Effector memory CD8-positive, alpha-beta T cell (primary cell): ENCODE results near the gene CLIP3.
"Not testable (repeated sequence)": the region's sequence is repeated elsewhere in the genome, so short reads cannot be mapped to it uniquely, and the experiment has no call there.

Source experiments
- ATAC-seq: fragments of 150-1000 bp; cut with Tn5 transposase; replicated peaks from 2 replicates; pipeline ENCODE4 v1.10.0; 2021; ENCODE audit warnings: mild to moderate bottlenecking, moderate library complexity
- DNase-seq, 3 experiments: peaks; one replicate each; pipeline ENCODE4 v3.0.0; 2021
- H3K27ac Mint-ChIP-seq, 2 donors: one replicate each; pipeline ENCODE4 v1.8.0; 2022; ENCODE audit warnings: mild to moderate bottlenecking in 2 of 2, mixed read lengths in 2 of 2, moderate library complexity in 2 of 2
- H3K27me3 Mint-ChIP-seq, 2 donors: one replicate each; pipeline ENCODE4 v1.8.0; 2022; ENCODE audit warnings: mixed read lengths in 2 of 2
- H3K36me3 Mint-ChIP-seq: one replicate; pipeline ENCODE4 v1.8.0; 2022; ENCODE audit warnings: mild to moderate bottlenecking, moderate library complexity, mixed read lengths; ENCODE audit not compliant: insufficient read depth
- H3K4me1 Mint-ChIP-seq, 2 donors: one replicate each; pipeline ENCODE4 v1.8.0; 2022; ENCODE audit warnings: low read depth in 2 of 2, mixed read lengths in 2 of 2
- H3K4me3 Mint-ChIP-seq, 2 donors: one replicate each; pipeline ENCODE4 v1.8.0; 2022; ENCODE audit warnings: mild to moderate bottlenecking in 2 of 2, mixed read lengths in 2 of 2, moderate library complexity in 2 of 2
- H3K9me3 Mint-ChIP-seq, 2 donors: one replicate each; pipeline ENCODE4 v1.8.0; 2022; ENCODE audit warnings: mixed read lengths in 2 of 2

CLIP3 gene

DNA sequence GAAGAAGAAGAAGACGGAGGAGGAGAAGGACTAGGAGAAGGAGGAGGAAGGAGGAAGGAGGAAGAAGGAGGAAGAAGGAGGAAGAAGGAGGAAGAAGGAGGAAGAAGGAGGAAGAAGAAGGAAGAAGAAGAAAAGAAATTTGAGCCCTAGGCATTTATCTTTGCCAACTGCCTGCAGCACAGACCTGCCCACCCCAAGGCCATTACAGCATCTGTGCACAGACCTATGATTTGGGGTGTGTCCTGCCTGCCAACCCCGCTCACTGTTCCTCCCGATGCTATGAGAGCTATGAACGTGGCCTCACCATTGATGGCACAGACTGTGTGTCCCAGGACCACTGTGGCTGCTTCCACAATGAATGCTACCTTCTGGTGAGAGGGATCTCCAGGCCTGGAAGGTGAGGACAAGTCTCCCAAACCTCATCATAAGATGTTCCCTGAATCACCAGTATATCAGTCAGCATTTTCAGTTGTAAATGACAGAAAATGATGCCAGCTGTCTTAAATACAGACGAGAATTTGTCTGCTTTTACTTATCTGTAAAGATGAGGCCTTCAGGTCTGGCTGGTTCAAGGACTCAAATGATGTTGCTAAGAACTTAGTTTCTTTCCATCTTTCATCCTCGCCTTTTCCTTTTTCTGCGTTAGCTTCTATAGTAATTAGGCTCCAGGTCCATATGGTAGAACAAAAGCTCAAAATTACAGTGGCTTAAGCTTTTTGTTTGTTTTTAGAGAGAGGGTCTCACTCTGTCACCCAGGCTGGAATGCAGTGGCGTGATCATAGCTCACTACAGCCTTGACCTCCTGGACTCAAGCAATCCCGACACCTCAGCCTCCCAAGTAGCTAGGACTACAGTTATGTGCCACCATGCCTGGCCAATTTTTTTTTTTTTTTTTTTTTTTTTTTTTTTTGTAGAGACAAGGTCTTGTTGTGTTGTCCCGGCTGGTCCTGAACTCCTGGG is 41.6 kb downstream of the CLIP3 start:
- peaks cover 8 to 16% of the 10 kb centered on the region in 2 donors for H3K4me1 Mint-ChIP-seq
- DNase-seq (no peak), ATAC-seq (no peak)
- no peaks in the 10 kb centered on the region for H3K9me3 Mint-ChIP-seq
- H3K27me3 Mint-ChIP-seq = peaks cover 30 to 38% of the 10 kb centered on the region in 2 donors
- H3K27ac Mint-ChIP-seq = no peak overlapping the region
- no peak overlapping the region for H3K4me3 Mint-ChIP-seq
- H3K36me3 Mint-ChIP-seq = peaks cover 4% of the 10 kb centered on the region

DNA sequence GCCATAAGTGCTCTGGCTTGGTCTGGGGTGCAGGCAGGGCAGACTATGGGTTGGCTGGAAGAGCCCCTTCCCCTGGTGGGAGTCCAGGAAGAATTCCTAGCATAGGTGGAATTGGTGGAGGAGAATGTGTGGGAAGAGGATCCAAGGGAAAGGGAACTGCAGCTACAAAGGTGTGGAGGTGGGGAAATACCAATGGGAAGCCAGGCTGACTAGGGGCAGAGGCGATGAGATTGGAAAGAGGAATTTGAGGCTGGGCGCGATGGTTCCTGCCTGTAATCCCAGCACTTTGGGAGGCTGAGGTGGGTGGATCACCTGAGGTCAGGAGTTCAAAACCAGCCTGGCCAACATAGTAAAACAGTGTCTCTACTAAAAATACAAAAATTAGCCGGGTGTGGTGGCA is 42.5 kb downstream of the CLIP3 start:
- no peak for ATAC-seq
- peaks cover 4% of the 10 kb centered on the region for H3K36me3 Mint-ChIP-seq
- H3K4me3 Mint-ChIP-seq = no peak overlapping the region
- peaks cover 3 to 11% of the 10 kb centered on the region in 2 donors for H3K4me1 Mint-ChIP-seq
- H3K9me3 Mint-ChIP-seq = no peaks in the 10 kb centered on the region
- DNase-seq = no peak
- H3K27me3 Mint-ChIP-seq = peaks cover 39 to 47% of the 10 kb centered on the region in 2 donors
- no peak overlapping the region for H3K27ac Mint-ChIP-seq

DNA sequence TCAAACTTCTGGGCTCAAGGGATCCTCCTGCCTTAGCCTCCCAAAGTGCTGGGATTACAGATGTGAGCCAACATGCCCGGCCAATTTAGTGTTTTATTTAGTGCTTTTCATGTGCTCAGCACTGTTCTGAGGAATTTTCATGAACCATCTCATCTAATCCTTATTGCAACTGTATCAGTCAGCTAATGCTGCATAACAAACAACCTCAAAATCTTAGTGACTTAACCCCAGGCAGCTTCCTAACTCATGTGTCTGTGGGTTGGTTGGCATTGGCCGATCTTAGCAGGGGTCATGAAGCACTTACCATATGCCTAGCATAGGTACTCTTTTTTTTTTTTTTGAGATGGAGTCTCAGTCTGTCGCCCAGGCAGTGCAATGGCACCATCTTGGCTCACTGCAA is 43.8 kb downstream of the CLIP3 start:
- no peak overlapping the region for H3K4me3 Mint-ChIP-seq
- DNase-seq = no peak
- no peaks in the 10 kb centered on the region for H3K9me3 Mint-ChIP-seq
- no peaks in the 10 kb centered on the region for H3K36me3 Mint-ChIP-seq
- peaks cover 52 to 60% of the 10 kb centered on the region in 2 donors for H3K27me3 Mint-ChIP-seq
- no peak for ATAC-seq
- H3K27ac Mint-ChIP-seq = no peak overlapping the region
- H3K4me1 Mint-ChIP-seq = peaks cover 0 to 5% of the 10 kb centered on the region in 2 donors

DNA sequence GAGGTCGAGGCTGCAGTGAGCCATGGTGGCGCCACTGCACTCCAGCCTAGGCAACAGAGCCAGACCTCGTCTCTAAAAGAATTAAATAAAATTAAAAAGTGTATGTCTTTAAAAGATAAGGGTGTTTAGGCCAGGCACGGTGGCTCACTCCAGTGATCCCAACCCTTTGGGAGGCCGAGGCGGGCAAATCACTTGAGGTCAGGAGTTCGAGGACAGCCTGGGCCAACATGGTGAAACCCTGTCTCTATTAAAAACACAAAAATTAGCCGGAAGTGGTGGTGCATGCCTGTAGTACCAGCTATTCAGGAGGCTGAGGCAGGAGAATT is 45.1 kb downstream of the CLIP3 start:
- Mint-ChIP-seq H3K4me1 (peaks cover 0 to 5% of the 10 kb centered on the region in 2 donors), H3K27me3 (peaks cover 58 to 73% of the 10 kb centered on the region in 2 donors)

DNA sequence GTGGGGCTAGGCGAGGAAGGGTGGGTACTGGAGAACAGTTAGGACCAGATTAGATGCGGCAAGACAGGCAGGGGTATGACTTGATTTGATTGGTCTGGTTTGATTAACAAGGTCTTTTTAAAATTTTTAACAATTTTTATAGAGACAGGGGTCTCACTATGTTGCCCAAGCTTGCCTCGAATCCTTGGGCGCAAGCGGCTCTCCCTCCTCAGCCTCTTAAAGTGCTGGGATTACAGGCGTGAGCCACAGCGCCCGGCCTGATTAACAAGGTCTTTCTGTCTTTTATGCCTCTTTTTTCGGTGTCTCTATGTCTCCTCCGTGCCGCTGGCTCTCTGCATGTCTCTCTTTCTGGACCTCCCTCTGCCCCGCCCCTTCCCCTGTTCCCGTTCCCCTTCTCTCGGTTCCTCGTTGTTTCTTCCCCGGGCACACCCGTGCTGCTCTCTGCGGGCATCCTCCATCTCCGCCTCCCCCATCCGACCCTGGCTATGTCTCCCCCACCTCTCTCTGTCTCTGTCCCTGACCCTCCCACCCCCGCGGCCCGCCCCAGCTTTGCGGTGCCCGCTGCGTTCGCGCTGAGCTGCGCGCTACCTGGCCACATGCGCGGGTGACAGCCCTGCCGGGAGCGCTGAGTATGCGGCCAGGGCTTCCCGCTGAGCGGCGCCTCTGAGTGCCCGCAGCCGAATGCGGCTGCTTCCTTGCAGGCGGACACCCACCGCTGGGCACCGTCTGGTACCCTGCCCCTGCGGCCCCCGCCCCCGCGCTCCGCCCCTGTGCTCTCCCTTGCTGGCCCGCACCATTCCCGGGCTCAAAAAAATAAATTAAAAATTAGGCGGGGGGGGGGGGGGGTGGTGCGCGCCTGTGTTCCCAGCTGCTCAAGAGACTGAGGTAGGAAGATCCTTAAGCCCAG is 45.8 kb downstream of the CLIP3 start:
- Mint-ChIP-seq H3K9me3 (no peaks in the 10 kb centered on the region), H3K4me3 (peak overlapping the region; percentile 61 to 63), H3K27ac (no peak overlapping the region), H3K4me1 (peaks cover 0 to 5% of the 10 kb centered on the region in 2 donors), H3K36me3 (no peaks in the 10 kb centered on the region), H3K27me3 (peaks cover 58 to 79% of the 10 kb centered on the region in 2 donors)
- DNase-seq (no peak), ATAC-seq (peak; percentile 54)

More for the DNA sequence above, 45.1 kb downstream of the CLIP3 start:
- H3K9me3 Mint-ChIP-seq = no peaks in the 10 kb centered on the region
- ATAC-seq = no peak
- no peak for DNase-seq
- H3K36me3 Mint-ChIP-seq = no peaks in the 10 kb centered on the region
- no peak overlapping the region for H3K27ac Mint-ChIP-seq
- H3K4me3 Mint-ChIP-seq = peak overlapping the region; percentile 61 to 63

DNA sequence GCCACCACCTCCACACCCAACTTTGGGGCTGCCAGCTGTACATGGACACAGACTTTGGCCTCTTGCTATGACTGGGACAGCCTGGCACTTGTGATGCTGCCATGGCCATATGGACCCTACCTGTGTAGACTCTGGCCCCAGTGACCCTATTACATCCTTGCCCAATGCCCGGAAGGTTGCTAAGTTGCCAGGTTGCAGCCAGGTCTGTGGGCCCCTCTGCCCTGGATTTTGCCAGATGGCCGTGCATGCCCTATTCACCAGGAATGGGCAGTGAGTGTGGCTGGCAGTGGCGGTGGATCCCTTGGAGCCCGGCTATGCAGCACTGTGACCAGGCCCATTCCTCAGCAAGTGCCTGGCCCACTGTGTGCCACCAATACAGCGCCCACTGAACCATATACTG is 46.6 kb downstream of the CLIP3 start:
- no peak for DNase-seq
- Mint-ChIP-seq H3K27me3 (peaks cover 63 to 85% of the 10 kb centered on the region in 2 donors), H3K4me1 (peaks cover 0 to 5% of the 10 kb centered on the region in 2 donors), H3K36me3 (no peaks in the 10 kb centered on the region), H3K9me3 (no peaks in the 10 kb centered on the region), H3K27ac (no peak overlapping the region), H3K4me3 (peak overlapping the region in 1 of 2 donors; percentile 61)
- no peak for ATAC-seq

DNA sequence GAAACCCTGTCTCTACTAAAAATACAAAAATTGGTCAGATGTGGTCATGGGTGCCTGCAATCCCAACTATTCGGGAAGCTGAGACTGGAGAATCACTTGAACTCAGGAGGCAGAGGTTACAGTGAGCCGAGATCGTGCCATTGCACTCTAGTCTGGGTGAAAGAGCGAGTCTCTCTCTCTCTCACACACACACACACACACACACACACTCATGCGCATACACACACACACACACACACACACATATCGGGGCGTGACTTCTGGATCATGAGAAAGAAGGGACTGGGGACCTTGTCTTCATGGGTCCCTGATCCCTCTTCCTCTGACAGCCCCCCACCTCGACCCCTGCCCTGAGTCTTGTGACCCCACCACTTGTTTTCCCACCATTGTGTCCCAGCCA is 49.5 kb downstream of the CLIP3 start:
- Mint-ChIP-seq H3K27me3 (peaks cover 58 to 87% of the 10 kb centered on the region in 2 donors), H3K4me1 (peaks cover 0 to 5% of the 10 kb centered on the region in 2 donors), H3K27ac (no peak overlapping the region), H3K36me3 (no peaks in the 10 kb centered on the region), H3K4me3 (no peak overlapping the region), H3K9me3 (no peaks in the 10 kb centered on the region)
- ATAC-seq = no peak
- no peak for DNase-seq

DNA sequence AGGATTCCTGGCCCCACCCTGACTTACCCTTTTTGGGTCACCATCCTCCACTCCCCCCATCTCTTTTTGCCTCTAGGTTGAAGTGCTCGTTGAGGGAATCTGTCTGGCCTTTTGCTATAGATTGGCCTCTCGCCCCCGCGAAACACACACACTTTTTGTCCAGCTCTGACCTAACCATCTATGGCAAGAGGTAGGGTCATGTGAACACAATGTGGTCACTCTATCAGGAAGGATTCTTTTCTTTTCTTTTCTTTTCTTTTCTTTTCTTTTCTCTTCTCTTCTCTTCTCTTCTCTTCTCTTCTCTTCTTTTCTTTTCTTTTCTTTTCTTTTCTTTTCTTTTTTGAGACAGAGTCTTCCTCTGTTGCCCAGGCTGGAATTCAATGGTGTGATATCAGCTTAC is 51.7 kb downstream of the CLIP3 start:
- H3K36me3 Mint-ChIP-seq, H3K9me3 Mint-ChIP-seq, H3K27ac Mint-ChIP-seq, DNase-seq, H3K4me1 Mint-ChIP-seq, H3K4me3 Mint-ChIP-seq, ATAC-seq: not testable (repeated sequence)
- H3K27me3 Mint-ChIP-seq = peaks cover 38 to 73% of the 10 kb centered on the region in 2 donors

DNA sequence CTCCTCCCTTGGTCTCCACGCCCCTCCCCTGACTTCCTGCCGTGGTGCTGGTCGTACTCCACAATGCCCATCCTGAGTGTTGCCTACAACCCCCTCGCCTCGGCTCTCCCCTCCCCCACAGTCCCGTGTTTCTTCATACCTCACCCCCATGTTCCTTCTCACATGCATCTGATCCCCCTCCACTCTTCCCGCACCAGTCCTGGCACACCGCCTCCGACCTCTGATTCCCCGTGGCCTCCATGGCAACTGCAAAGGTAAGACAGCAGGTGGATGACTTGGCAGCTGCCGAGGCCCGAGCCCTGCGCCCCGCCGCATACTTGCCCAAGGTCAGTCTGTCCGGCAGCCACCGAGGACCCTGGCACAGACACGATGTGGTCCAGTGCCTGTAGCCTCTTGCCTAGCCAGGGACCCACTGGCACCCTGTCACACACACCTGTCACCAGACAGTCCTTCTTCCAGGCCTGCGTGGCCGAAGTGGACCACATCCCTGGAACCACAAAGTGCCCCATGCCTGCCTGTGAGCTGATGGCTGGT is 53.8 kb downstream of the CLIP3 start:
- no peak for ATAC-seq
- Mint-ChIP-seq H3K27ac (no peak overlapping the region), H3K9me3 (no peaks in the 10 kb centered on the region), H3K4me3 (no peak overlapping the region), H3K27me3 (peaks cover 17 to 62% of the 10 kb centered on the region in 2 donors), H3K36me3 (peaks cover 4% of the 10 kb centered on the region), H3K4me1 (peaks cover 0 to 3% of the 10 kb centered on the region in 2 donors)
- no peak for DNase-seq

DNA sequence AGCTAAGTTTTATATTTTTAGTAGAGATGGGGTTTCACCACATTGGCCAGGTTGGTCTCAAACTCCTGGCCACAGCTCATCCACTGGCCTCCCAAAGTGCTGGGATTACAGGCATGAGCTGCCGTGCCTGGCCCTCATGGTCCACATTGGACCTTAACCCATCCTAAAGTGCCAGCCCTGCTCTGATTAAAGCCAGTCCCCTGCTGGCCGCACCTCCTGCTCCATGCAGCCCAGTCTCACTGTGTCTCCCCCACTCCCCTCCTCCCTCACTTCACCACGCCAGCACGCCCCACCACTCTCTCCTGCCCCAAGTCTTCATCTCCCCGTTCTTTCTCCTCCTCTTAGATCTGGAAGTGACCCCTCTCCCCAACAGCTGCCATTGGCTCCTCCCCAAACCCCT is 54.4 kb downstream of the CLIP3 start:
- Mint-ChIP-seq H3K4me1 (peaks cover 0 to 3% of the 10 kb centered on the region in 2 donors), H3K36me3 (peaks cover 4% of the 10 kb centered on the region), H3K27ac (no peak overlapping the region), H3K27me3 (peaks cover 11 to 55% of the 10 kb centered on the region in 2 donors), H3K9me3 (no peaks in the 10 kb centered on the region), H3K4me3 (no peak overlapping the region)
- DNase-seq (no peak), ATAC-seq (no peak)

DNA sequence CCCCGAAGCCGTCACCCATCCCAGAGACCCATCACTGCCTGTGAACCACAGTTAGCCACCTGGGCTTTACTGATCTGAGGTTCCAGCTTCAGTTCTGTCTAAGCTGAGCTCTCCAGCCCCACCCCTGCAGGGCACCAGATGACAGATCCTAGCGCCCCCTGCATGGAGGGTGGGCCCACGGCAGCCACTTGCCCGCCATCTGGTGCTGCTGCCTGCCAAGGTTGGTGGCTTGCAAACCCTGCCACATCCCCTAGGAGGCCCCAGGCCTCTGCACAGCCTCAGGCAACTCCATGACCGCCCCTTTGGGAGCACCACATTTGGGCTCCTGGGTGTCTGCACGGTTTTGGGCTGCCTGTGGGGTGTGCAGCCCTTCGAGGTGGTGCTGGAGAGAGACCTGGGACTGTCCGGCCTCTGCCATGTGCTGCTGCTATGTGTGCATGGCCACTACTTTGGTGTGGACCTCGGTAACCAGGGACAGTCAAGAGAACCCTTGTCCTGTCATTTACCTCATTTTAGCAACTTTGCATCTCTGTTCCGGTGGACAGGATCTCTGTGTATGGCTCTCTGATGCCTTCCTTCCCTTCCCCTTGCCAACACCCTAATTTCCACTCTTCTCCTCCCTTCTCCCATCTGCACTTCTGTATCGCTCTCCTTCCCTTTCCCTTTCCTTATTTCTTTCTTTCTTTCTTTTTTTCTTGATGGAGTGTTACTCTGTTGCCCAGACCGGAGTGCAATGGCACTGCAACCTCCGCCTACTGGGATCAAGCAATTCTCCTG is 55.0 kb downstream of the CLIP3 start:
- H3K27ac Mint-ChIP-seq = no peak overlapping the region
- H3K27me3 Mint-ChIP-seq = peaks cover 10 to 49% of the 10 kb centered on the region in 2 donors
- H3K9me3 Mint-ChIP-seq = no peaks in the 10 kb centered on the region
- peaks cover 4% of the 10 kb centered on the region for H3K36me3 Mint-ChIP-seq
- DNase-seq (peak in 1 of 3 experiments; percentile 11), ATAC-seq (peak; percentile 49)
- H3K4me1 Mint-ChIP-seq = peaks cover 0 to 3% of the 10 kb centered on the region in 2 donors
- no peak overlapping the region for H3K4me3 Mint-ChIP-seq

DNA sequence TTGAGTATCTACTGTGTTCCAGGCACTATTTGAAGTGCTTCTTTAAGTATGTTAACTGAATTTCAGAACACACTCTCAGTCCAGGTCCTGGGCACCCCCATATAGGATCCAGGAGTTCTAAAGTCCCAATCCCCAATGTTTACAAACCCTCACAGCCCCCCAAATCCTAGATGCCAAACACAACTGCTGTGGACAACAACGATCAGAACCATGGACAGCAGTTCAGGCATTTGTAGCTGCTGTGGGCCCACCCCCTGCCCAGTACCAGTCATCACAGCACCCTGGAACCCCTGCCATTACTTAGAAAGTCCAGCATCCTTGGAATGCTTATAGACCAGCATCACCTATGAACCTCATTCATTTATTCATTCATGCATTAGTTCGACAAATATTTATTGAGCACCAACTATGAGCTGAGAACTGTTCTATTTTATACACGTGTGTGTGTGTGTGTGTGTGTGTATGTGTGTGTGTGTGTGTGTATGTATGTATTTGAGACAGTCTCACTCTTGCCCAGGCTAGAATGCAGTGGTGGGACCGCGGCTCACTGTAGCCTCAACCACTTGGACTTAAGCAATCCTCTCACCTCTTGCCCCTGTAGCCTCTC is 57.0 kb downstream of the CLIP3 start:
- no peak for ATAC-seq
- H3K4me3 Mint-ChIP-seq = no peak overlapping the region
- H3K4me1 Mint-ChIP-seq = peaks cover 0 to 3% of the 10 kb centered on the region in 2 donors
- DNase-seq = no peak
- H3K9me3 Mint-ChIP-seq = no peaks in the 10 kb centered on the region
- H3K27ac Mint-ChIP-seq = no peak overlapping the region
- peaks cover under 1 to 32% of the 10 kb centered on the region in 2 donors for H3K27me3 Mint-ChIP-seq
- peaks cover 4% of the 10 kb centered on the region for H3K36me3 Mint-ChIP-seq
